Measurements from ENCODE around the gene EEFSEC.

The EEFSEC gene

DNA sequence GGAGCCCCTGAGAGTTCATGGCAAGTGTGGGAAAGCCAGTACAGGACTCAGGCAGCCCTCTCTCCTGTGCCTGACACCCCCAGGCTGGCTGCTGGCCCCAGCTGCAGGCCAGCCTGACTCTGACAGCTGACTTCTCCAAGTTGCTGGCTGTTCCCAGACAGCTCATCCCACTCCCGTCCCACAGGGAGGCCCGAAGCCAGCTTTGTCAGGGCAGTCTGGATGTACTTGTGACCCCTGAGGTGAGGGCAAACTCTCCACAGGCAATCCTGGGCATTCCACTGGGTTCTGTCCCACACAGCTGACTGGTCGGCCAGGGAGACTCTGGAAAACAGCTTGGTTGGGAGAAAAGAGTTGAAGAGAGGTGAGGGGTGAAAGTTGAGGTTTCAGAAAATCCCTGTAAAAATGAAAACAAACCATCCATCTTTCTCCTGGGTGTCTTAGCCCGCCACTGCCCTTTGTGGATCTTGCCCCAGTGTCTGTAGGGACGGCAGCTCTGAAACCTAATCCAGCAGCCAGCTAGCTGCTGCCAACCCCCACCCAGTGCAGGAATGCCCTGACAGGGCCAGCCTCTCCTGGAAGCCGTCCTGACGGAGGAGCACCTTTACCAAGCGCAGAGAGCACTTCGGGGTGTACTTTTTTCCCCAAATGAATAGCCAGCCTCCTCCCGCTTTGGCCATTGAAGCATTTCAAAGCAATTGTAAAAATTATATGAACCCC is 225.5 kb downstream of the EEFSEC start:
- DNase-seq: no peak

GRCh38 chr3:128379367-128380160 is 226.3 kb downstream of the EEFSEC start:
- DNase-seq: no peak

GRCh38 chr3:128380295-128380694 is 227.0 kb downstream of the EEFSEC start:
- DNase-seq: no peak

GRCh38 chr3:128380719-128381118 is 227.4 kb downstream of the EEFSEC start:
- DNase-seq: no peak

- DNase-seq: no peak
Measured at GRCh38 chr3:128381609-128382008, 228.3 kb downstream of the EEFSEC start.

GRCh38 chr3:128382221-128382807 is 229.0 kb downstream of the EEFSEC start:
- DNase-seq: no peak

- DNase-seq: no peak
Measured at GRCh38 chr3:128383316-128384235, 230.3 kb downstream of the EEFSEC start.

- DNase-seq: no peak
Measured at GRCh38 chr3:128385080-128385832, 232.0 kb downstream of the EEFSEC start.

DNA sequence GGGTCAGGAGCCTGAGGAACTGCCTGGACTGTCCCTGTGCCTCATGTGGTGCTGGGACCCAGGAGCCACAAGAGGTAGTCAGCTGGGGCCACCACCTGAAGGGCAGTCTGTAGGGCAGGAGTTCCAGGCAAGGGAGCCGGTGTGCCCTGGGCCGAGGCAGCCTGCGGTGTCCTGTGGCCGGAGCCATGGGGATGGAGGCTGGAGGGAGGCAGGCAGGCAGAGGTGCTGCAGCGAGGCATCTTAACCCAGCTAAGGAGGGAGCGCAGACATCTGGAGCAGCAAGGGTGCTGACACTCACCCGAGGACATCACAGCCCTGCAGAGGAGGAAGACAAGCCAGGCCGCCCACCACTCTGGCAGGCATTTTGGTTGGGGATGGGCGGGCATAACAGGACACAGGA is 235.7 kb downstream of the EEFSEC start:
- DNase-seq: no peak

DNA sequence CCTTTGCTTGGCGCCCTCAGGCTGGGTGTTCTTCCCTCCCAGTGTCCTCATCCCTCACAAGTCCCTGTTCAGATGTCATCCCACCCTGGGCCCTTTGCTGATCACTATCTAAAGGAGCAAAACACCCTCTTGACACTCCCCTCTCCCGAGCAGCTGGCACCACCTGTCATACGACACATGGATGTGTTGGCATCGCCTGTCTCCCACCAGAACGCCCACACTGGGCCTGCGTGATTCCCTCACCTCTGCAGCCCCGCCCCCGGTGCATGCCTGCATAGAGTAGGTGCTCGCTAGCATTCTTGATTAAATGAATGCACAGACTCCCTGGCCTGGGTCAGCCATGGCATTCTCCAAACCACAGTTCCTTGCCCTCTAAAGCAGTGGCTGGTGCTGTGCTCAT is 237.6 kb downstream of the EEFSEC start:
- no peak for DNase-seq

GRCh38 chr3:128392021-128392420 is 238.7 kb downstream of the EEFSEC start:
- DNase-seq: no peak

- no peak for DNase-seq
Measured at GRCh38 chr3:128392818-128393544, 239.7 kb downstream of the EEFSEC start.

- DNase-seq: no peak
Measured at GRCh38 chr3:128394033-128394432, 240.8 kb downstream of the EEFSEC start.

- DNase-seq: no peak
Measured at GRCh38 chr3:128395046-128395445, 241.8 kb downstream of the EEFSEC start.

GRCh38 chr3:128395500-128396162 is 242.3 kb downstream of the EEFSEC start:
- no peak for DNase-seq

- DNase-seq: no peak
Measured at GRCh38 chr3:128397484-128397883, 244.2 kb downstream of the EEFSEC start.

DNA sequence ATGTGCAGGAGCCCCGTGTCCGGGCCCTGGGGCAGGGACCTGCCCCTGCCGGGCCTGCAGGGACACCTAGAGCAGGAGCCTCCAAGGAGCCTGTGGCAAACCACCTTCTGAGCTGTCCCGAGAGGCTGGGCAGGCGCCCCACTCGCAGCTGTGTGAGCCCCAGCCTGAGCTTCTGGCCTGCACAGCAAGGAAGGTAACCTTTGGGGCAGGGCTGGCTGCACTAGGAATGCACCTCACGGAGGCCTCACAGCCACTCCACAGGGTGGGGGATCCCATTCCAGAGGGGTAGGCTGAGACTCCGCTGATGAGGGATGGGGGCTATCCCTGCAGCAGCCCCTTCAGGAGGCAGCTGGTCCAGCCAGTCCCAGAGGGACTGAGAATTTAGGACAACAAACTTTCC is 245.3 kb downstream of the EEFSEC start:
- no peak for DNase-seq

DNA sequence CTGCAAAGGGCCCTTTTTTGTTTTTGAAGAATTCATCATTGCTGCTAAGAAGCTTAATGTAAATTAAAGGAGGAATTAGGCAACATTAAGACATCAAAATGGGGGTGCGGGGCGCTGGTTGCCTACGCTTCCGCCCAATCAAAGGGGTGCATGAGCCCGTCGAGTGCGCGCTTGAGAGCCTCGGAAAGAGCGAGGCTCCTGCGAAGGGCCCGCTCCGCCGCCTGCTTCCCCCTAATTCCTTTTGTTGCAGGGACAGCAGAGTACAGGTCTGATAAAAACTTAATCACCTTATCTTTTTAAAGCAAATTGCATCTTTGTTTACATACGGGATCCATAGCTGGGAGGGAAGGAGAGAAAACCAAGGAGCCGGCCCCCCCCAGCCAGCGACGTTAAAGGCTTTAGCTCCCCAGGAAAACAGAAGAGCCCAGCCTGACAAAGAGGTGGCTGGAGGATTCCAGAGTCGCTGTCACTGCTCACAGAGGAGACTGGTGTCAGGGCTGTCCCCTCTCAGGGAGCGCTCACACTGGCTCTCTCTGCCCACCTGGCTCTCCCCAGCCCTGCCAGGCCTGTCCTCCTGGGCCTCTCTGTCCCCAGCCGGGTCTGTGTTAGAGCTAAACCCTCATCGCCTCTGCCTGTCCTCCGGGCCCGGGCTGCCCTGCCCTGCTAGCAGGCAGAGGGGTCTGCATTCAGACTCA is 246.1 kb downstream of the EEFSEC start:
- DNase-seq: no peak

GRCh38 chr3:128400671-128401070 is 247.4 kb downstream of the EEFSEC start:
- no peak for DNase-seq

GRCh38 chr3:128402319-128402718 is 249.0 kb downstream of the EEFSEC start:
- DNase-seq: no peak
